Thyroid gland (tissue), 4 donors: ENCODE results near the gene SPRR1A. TPM values are rescaled to one million over a fixed set of nuclear protein-coding genes. Genes with fewer than 3 reads are reported as not detected.

Experiments used
- DNase-seq, 2 donors: peaks; one replicate each; pipeline ENCODE4 v3.0.0-alpha.2; 2019
- H3K27ac ChIP-seq, 3 donors: fragments of 200-600 bp; sonication (generic); 1 replicate in 2 of 3; 2 replicates in 1 of 3; pipeline ENCODE4 v1.5.1; 2016 to 2019; ENCODE audit warnings: mild to moderate bottlenecking in 1 of 3, moderate library complexity in 1 of 3
- H3K27me3 ChIP-seq: fragments of 200-600 bp; sonication (generic); one replicate; pipeline ENCODE4 v1.5.1; 2019
- H3K36me3 ChIP-seq, 2 donors: fragments of 200-600 bp; sonication (generic); one replicate each; pipeline ENCODE4 v1.5.1; 2016 to 2019
- H3K4me1 ChIP-seq, 2 donors: fragments of 200-600 bp; sonication (generic); one replicate each; pipeline ENCODE4 v1.5.1; 2017 to 2019
- H3K4me3 ChIP-seq, 3 donors: fragments of 200-600 bp; sonication (generic); replicated peaks in 1 of 3; 1 replicate in 2 of 3; 2 replicates in 1 of 3; pipeline ENCODE4 v1.5.1; 2016; ENCODE audit warnings: mild to moderate bottlenecking in 1 of 3
- H3K9me3 ChIP-seq: fragments of 200-600 bp; sonication (generic); one replicate; pipeline ENCODE4 v1.5.1; 2017
- CTCF ChIP-seq, 6 experiments: fragments of 200-600 bp in 3 of 6; fragments of 450-650 bp in 3 of 6; sonication (generic) in 3 of 6; IDR thresholded peaks; one replicate each; pipeline ENCODE4 v1.5.1; 2016 to 2019; ENCODE audit warnings: antibody characterized with exemption in 6 of 6, mild to moderate bottlenecking in 2 of 6, inconsistent platforms in 1 of 6, moderate library complexity in 1 of 6
- POLR2A ChIP-seq, 2 donors: fragments of 450-650 bp; IDR thresholded peaks; one replicate each; pipeline ENCODE4 v1.6.1; 2017; ENCODE audit warnings: antibody characterized with exemption in 2 of 2, mild to moderate bottlenecking in 2 of 2, moderate library complexity in 1 of 2
- WGBS, 2 donors: methylation state at CpG; one replicate each; pipeline ENCODE4 v1.1.5; 2017; 5-methylcytosine and 5-hydroxymethylcytosine counted together
- intact Hi-C: fragments of 100-400 bp; cut with DNase I; formaldehyde crosslinking; loops from one replicate; pipeline ENCODE4 v1.15.1; 2023
- total RNA-seq, 4 donors: library from RNA; depleted of rRNA; stranded (reverse); fragments of >200 nt; gene quantifications; one replicate each; pipeline ENCODE4 v1.2.3, GENCODE V29; 2016

SPRR1A gene
- total RNA-seq, 4 donors from 2014 or later, result not detected

DNA sequence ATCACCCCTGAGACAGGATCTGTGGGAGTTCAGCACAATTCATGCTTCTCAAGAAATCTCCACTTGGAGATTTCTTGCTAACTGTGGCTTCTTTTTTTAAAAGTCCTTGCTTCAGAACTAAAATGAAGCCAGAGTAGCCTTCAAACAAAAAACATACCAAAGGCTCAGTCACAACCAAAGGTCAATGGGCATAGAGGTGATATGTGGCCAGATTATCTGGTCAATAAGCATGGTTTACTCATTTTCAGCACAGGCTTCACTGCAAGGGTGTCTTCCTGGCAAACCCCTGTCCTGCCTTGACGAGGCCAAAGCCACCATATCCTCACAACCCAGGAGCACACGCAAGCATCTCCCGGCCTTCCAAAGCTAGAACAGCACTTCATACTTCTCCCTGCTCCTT, 24.6 kb upstream of the SPRR1A start:
- Histone ChIP-seq H3K4me3 (no peak overlapping the region), H3K9me3 (no peaks in the 10 kb centered on the region), H3K27ac (no peak overlapping the region), H3K36me3 (no peaks in the 10 kb centered on the region), H3K27me3 (no peaks in the 10 kb centered on the region), H3K4me1 (no peaks in the 10 kb centered on the region)
- no peak for DNase-seq
- 65 to 78% methylated on average over 3 of the region's 3 CpGs for WGBS, 2 donors
- intact Hi-C loops, result no loop called here
- TF ChIP-seq POLR2A (IDR thresholded peaks at IDR 0.05), result no peak
- TF ChIP-seq CTCF (IDR thresholded peaks at IDR 0.05), result no peak

DNA sequence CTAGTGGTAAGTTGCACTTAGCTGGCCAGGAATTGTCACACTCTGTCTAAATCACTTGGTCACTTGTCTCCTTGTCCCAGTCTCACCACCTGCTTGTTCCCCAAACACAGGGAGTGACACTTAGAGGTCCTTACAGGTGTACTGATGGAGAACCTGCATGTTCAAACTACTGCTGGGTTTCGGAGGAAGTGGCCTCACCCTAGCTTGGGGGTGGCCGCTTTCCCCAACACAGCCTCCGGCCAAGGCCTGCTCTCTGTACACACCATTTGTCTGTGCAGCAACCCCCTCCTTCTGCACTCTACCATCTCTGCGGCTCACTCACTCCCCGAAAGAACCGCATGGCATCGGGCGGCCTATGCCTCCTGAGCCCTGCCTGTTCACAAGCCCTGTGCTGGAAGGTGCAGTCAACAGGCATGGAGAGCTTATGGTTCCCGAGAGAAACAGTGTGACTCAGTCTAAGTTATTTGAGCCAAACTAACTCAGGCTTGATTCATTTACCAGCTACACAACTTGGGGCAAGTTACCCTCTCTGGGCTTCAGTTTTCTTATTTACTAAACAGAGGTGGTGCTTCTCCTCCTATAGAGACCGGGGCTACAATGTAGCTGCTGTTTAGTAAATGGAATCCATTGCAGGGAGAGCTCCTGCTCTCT, 24.0 kb upstream of the SPRR1A start:
- intact Hi-C loops, result no loop called here
- Histone ChIP-seq H3K27ac (no peak overlapping the region), H3K4me1 (no peaks in the 10 kb centered on the region), H3K27me3 (no peaks in the 10 kb centered on the region), H3K4me3 (no peak overlapping the region), H3K36me3 (no peaks in the 10 kb centered on the region), H3K9me3 (no peaks in the 10 kb centered on the region)
- no peak for TF ChIP-seq CTCF (IDR thresholded peaks at IDR 0.05)
- no peak for TF ChIP-seq POLR2A (IDR thresholded peaks at IDR 0.05)
- DNase-seq, result no peak
- WGBS, 2 donors, result 79 to 87% methylated on average over 10 of the region's 10 CpGs

DNA sequence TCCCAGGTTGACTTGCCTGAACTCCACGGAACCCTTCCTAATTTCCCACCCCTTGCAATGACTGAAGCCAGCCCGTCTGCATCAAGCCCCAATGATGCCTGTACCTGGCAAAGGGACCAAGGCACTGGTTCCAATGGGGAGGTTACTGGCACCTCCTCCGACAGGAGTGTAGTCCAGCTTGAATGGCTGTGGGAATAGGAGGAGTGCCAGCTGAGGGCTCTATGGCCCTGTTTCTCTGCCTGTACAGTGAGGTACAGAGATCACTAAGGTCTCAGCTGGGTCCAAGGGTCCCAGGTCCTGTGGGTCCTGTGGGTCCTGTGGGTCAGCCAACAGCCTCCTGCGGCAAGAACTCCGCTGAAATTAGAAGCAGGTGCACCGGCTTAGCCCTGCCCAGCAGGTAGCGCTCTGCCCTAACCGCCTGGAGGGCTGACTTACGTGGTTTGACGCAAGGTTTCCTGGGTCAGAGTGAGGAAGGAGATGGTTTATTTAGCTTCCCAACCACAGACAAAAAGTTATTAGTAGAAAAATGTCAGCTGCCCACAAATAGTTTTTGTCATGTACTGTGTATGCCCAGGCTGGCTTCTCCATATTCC, 23.3 kb upstream of the SPRR1A start:
- H3K4me1 ChIP-seq, result no peaks in the 10 kb centered on the region
- no peak for DNase-seq
- H3K36me3 ChIP-seq, result no peaks in the 10 kb centered on the region
- intact Hi-C loops, result no loop called here
- no peak overlapping the region for H3K4me3 ChIP-seq
- WGBS, 2 donors, result 73 to 80% methylated on average over 8 to 9 of the region's 10 CpGs
- H3K9me3 ChIP-seq, result no peaks in the 10 kb centered on the region
- no peaks in the 10 kb centered on the region for H3K27me3 ChIP-seq
- no peak overlapping the region for H3K27ac ChIP-seq
- TF ChIP-seq CTCF (IDR thresholded peaks at IDR 0.05) (no peak), POLR2A (IDR thresholded peaks at IDR 0.05) (no peak)

DNA sequence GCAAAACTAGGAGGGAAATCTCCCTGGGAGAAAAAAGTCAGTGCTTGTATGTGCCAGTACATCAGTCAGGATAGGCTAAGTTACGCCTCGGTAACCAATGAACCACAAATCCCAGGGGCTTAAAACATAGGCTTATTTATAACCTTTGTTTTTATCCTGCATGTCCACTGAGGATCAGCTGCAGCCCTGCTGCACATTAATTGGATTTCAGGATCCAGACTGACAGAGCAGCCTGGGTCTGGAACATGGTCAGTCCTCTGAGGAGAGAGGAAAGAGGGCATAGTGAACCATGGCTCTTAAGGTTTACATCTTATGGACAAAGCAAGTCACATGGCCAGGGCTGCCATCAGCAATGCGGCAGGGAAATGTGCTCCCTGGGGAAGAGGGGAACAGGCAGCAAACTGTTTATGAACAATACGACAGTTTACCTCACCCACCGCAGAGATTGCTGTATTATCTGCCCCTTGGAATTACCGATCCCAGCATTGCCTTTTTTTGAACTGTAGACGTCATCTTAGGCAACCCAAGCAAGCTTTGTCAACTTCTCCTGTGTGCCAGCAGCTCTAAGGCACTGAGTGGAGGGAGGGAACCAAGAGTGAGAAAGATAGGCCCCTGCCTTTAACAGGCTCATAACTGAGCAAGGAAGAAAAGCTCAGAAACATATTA, 22.5 kb upstream of the SPRR1A start:
- H3K4me3 ChIP-seq, result no peak overlapping the region
- no peak for DNase-seq
- no peaks in the 10 kb centered on the region for H3K9me3 ChIP-seq
- WGBS, 2 donors, result 82 to 86% methylated on average over 7 of the region's 7 CpGs
- no peaks in the 10 kb centered on the region for H3K36me3 ChIP-seq
- H3K27me3 ChIP-seq, result no peaks in the 10 kb centered on the region
- intact Hi-C loops, result no loop called here
- no peaks in the 10 kb centered on the region for H3K4me1 ChIP-seq
- H3K27ac ChIP-seq, result no peak overlapping the region
- no peak for TF ChIP-seq CTCF (IDR thresholded peaks at IDR 0.05)
- no peak for TF ChIP-seq POLR2A (IDR thresholded peaks at IDR 0.05)

- Histone ChIP-seq H3K27ac (no peak overlapping the region), H3K4me3 (no peak overlapping the region), H3K36me3 (no peaks in the 10 kb centered on the region), H3K9me3 (no peaks in the 10 kb centered on the region), H3K27me3 (no peaks in the 10 kb centered on the region), H3K4me1 (no peaks in the 10 kb centered on the region)
- DNase-seq, result no peak
- intact Hi-C loops, result no loop called here
- TF ChIP-seq POLR2A (IDR thresholded peaks at IDR 0.05), result no peak
- TF ChIP-seq CTCF (IDR thresholded peaks at IDR 0.05), result no peak
- WGBS, 2 donors, result 73 to 85% methylated on average over 2 of the region's 2 CpGs
Observed at GRCh38 chr1:152962876-152963415, 20.9 kb upstream of the SPRR1A start.
